HG03095 (cell line): ENCODE results near the gene TLR8.
"Not testable (repeated sequence)": the region's sequence is repeated elsewhere in the genome, so short reads cannot be mapped to it uniquely, and the experiment has no call there.

Experiments
- ATAC-seq: cut with Tn5 transposase; IDR thresholded peaks from one replicate; pipeline ENCODE4 v1.9.1; 2021; ENCODE audit warnings: moderate library complexity; ENCODE audit not compliant: unreplicated experiment

The TLR8 gene

GRCh38 chrX:12963210-12963850 is 56.9 kb downstream of the TLR8 start:
- ATAC-seq, result not testable (repeated sequence)

- no peak for ATAC-seq
These were observed 58.9 kb downstream of the TLR8 start for GRCh38 chrX:12965131-12965940.

- ATAC-seq, result no peak
These were observed 59.7 kb downstream of the TLR8 start for GRCh38 chrX:12966151-12966550.

- ATAC-seq, result no peak
These were observed 61.5 kb downstream of the TLR8 start for GRCh38 chrX:12967711-12968465.

GRCh38 chrX:12970691-12971202 is 64.3 kb downstream of the TLR8 start:
- no peak for ATAC-seq

- ATAC-seq, result no peak
These were observed 65.0 kb downstream of the TLR8 start for GRCh38 chrX:12971282-12972003.

- ATAC-seq, result no peak
These were observed 65.8 kb downstream of the TLR8 start for GRCh38 chrX:12972243-12972642.
